Panc1 (cell line): Measurements from ENCODE around the gene DYNC2LI1. TPM values are rescaled to one million over a fixed set of nuclear protein-coding genes. Genes with fewer than 3 reads are reported as not detected.

Experiments
- ATAC-seq: fragments of 200-7000 bp; cut with Tn5 transposase; 2 replicates; pipeline ENCODE4 v1.9.1; 2020; ENCODE audit warnings: mild to moderate bottlenecking, moderate library complexity
- BruUV-seq: library from RNA; stranded (reverse); fragments of 400-500 nt; replicated peaks from 2 replicates; lab custom pipeline; 2021; lab: Mats Ljungman, UMichigan
- CTCF ChIA-PET: fragments of 300-600 bp; sonication (Branson Sonifier 250); formaldehyde crosslinking; loops from one replicate; lab custom pipeline; 2022; ENCODE audit warnings: antibody characterized with exemption; lab: Charles Lee
- POLR2A ChIA-PET: fragments of 300-600 bp; sonication (Branson Sonifier 250); formaldehyde crosslinking; loops from one replicate; lab custom pipeline; 2022; ENCODE audit warnings: antibody characterized with exemption; lab: Charles Lee
- DNase-seq: peaks from one replicate; pipeline ENCODE4 v3.0.0-alpha.2; 2010; ENCODE audit warnings: low read depth, low spot score
- H3K27ac ChIP-seq: 2 replicates; pipeline ENCODE4 v1.5.1; 2011; ENCODE audit warnings: mild to moderate bottlenecking, low read length, inconsistent platforms
- H3K27me3 ChIP-seq: fragments of 200-500 bp; sonication (Bioruptor generic); 2 replicates; pipeline ENCODE4 v1.6.0; 2014; ENCODE audit warnings: low read length, inconsistent platforms; ENCODE audit not compliant: control insufficient read depth, insufficient read depth
- H3K36me3 ChIP-seq: fragments of 200-500 bp; sonication (Bioruptor generic); 2 replicates; pipeline ENCODE4 v1.5.1; 2014; ENCODE audit warnings: inconsistent platforms, mild to moderate bottlenecking, low read length, moderate library complexity; ENCODE audit not compliant: control insufficient read depth, insufficient read depth
- H3K4me1 ChIP-seq: 2 replicates; pipeline ENCODE4 v1.5.1; 2011; ENCODE audit warnings: inconsistent platforms, mild to moderate bottlenecking, low read length, moderate library complexity; ENCODE audit not compliant: control insufficient read depth, insufficient read depth
- H3K4me3 ChIP-seq, 2 experiments: 2 replicates each; pipeline ENCODE4 v1.5.1; 2011 to 2012; ENCODE audit warnings: low read depth in 2 of 2, low read length in 2 of 2, mild to moderate bottlenecking in 2 of 2, inconsistent platforms in 1 of 2, moderate library complexity in 1 of 2
- H3K9me3 ChIP-seq: fragments of 200-500 bp; sonication (Bioruptor generic); 2 replicates; pipeline ENCODE4 v1.5.1; 2014; ENCODE audit warnings: low read depth, mild to moderate bottlenecking, inconsistent platforms, low read length, moderate library complexity; ENCODE audit not compliant: control insufficient read depth, insufficient read depth
- CTCF ChIP-seq: fragments of 450-650 bp; IDR thresholded peaks from 2 replicates; pipeline ENCODE4 v1.5.1; 2017; ENCODE audit warnings: mild to moderate bottlenecking
- POLR2AphosphoS5 ChIP-seq: IDR thresholded peaks from 2 replicates; pipeline ENCODE4 v1.6.1; 2012; ENCODE audit warnings: mild to moderate bottlenecking, low read depth, low read length, moderate library complexity
- SIN3A ChIP-seq: IDR thresholded peaks from 2 replicates; pipeline ENCODE4 v1.6.1; 2012; ENCODE audit warnings: low read depth, mild to moderate bottlenecking, low read length, moderate library complexity, borderline replicate concordance; ENCODE audit not compliant: insufficient read depth
- TCF7L2 ChIP-seq: IDR thresholded peaks from 2 replicates; pipeline ENCODE4 v1.6.1; 2011; ENCODE audit warnings: mild to moderate bottlenecking, low read depth, low read length, inconsistent platforms
- in situ Hi-C: cut with HindIII; loops from 2 replicates; pipeline ENCODE4 v1.10.0; 2016; ENCODE audit warnings: low sequenced_read_pairs, low pct_unique_long_range_greater_than_20kb
- intact Hi-C: fragments of 100-400 bp; cut with micrococcal nuclease; formaldehyde crosslinking; loops from one replicate; pipeline ENCODE4 v1.10.0; 2022; ENCODE audit not compliant: unreplicated experiment
- total RNA-seq: library from RNA; stranded (reverse); gene quantifications from one replicate; pipeline ENCODE4 v1.2.1, GENCODE V29; 2021; ENCODE audit not compliant: unreplicated experiment
- TF ChIP-seq, protein P1 (sequence below), 2 experiments: IDR thresholded peaks; 2 replicates each; pipeline ENCODE4 v1.6.1; 2011 to 2012; ENCODE audit warnings: low read depth in 2 of 2, control low read depth in 1 of 2, low read length in 1 of 2, mild to moderate bottlenecking in 1 of 2, moderate library complexity in 1 of 2; ENCODE audit not compliant: insufficient read depth in 1 of 2

DYNC2LI1 gene
- total RNA-seq, 1 experiment from 2014 or later: 8.5 TPM

- in situ Hi-C loops (no loop called here), intact Hi-C loops (no loop called here)
- H3K9me3 ChIP-seq: no peaks in the 10 kb centered on the region
- no TSS peak for BruUV-seq
- POLR2A ChIA-PET: no interaction called here
- H3K36me3 ChIP-seq: no peaks in the 10 kb centered on the region
- H3K4me3 ChIP-seq: peak overlapping the region; percentile 27 to 45
- peaks cover 6% of the 10 kb centered on the region; the same call in 1 of the 2 replicates for H3K27me3 ChIP-seq
- CTCF ChIA-PET: no interaction called here
- H3K27ac ChIP-seq: no peak overlapping the region
- DNase-seq (no peak), ATAC-seq (peak; percentile 77)
- no peak for TF ChIP-seq CTCF
- no peak for TF ChIP-seq SIN3A
- TF ChIP-seq, protein P1, sequence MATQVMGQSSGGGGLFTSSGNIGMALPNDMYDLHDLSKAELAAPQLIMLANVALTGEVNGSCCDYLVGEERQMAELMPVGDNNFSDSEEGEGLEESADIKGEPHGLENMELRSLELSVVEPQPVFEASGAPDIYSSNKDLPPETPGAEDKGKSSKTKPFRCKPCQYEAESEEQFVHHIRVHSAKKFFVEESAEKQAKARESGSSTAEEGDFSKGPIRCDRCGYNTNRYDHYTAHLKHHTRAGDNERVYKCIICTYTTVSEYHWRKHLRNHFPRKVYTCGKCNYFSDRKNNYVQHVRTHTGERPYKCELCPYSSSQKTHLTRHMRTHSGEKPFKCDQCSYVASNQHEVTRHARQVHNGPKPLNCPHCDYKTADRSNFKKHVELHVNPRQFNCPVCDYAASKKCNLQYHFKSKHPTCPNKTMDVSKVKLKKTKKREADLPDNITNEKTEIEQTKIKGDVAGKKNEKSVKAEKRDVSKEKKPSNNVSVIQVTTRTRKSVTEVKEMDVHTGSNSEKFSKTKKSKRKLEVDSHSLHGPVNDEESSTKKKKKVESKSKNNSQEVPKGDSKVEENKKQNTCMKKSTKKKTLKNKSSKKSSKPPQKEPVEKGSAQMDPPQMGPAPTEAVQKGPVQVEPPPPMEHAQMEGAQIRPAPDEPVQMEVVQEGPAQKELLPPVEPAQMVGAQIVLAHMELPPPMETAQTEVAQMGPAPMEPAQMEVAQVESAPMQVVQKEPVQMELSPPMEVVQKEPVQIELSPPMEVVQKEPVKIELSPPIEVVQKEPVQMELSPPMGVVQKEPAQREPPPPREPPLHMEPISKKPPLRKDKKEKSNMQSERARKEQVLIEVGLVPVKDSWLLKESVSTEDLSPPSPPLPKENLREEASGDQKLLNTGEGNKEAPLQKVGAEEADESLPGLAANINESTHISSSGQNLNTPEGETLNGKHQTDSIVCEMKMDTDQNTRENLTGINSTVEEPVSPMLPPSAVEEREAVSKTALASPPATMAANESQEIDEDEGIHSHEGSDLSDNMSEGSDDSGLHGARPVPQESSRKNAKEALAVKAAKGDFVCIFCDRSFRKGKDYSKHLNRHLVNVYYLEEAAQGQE (IDR thresholded peaks at IDR 0.05; ENCODE audit: insufficient read depth in 1 of 2, low read depth in 2 of 2, low read length in 1 of 2): no peak
- TF ChIP-seq POLR2AphosphoS5: no peak
- TF ChIP-seq TCF7L2: no peak
- no peaks in the 10 kb centered on the region for H3K4me1 ChIP-seq
These were observed 57.9 kb downstream of the DYNC2LI1 start for GRCh38 chr2:43831543-43832294.

- DNase-seq (no peak), ATAC-seq (no peak)
- H3K4me3 ChIP-seq: no peak overlapping the region
- no TSS peak for BruUV-seq
- TF ChIP-seq SIN3A (no peak), CTCF (no peak), TCF7L2 (no peak), POLR2AphosphoS5 (no peak)
- TF ChIP-seq, protein P1 (IDR thresholded peaks at IDR 0.05; ENCODE audit: insufficient read depth in 1 of 2, low read depth in 2 of 2, low read length in 1 of 2): no peak
- intact Hi-C loops: no loop called here
- ChIA-PET CTCF (no interaction called here), POLR2A (no interaction called here)
- H3K4me1 ChIP-seq: no peaks in the 10 kb centered on the region
- no peaks in the 10 kb centered on the region for H3K36me3 ChIP-seq
- H3K27me3 ChIP-seq: peaks cover 6% of the 10 kb centered on the region; the same call in 1 of the 2 replicates
- no peaks in the 10 kb centered on the region for H3K9me3 ChIP-seq
- in situ Hi-C loops: no loop called here
- no peak overlapping the region for H3K27ac ChIP-seq
These were observed 58.6 kb downstream of the DYNC2LI1 start for GRCh38 chr2:43832457-43832856.
